SU-DHL-6 (cell line): ENCODE data around the gene C11orf86.

Source experiments
- CTCF ChIP-seq: fragments of 200-600 bp; sonication (generic); IDR thresholded peaks from one replicate; pipeline ENCODE4 v1.5.1; 2017; ENCODE audit warnings: antibody characterized with exemption, mild to moderate bottlenecking, low read length, moderate library complexity; ENCODE audit not compliant: insufficient read depth, poor library complexity, severe bottlenecking
- EZH2phosphoT487 ChIP-seq: fragments of 200-600 bp; sonication (generic), shearing (Covaris generic); conservative IDR thresholded peaks from 2 replicates; pipeline ENCODE4 v1.6.1; 2018; ENCODE audit warnings: mild to moderate bottlenecking, antibody characterized with exemption, low read length, moderate library complexity, mixed read lengths

- no peak for TF ChIP-seq CTCF
- no peak for TF ChIP-seq EZH2phosphoT487
Measured at GRCh38 chr11:66986178-66986545, 11.1 kb downstream of the C11orf86 start.
